Tibial nerve (tissue), 4 donors: ENCODE measurements around the gene FNDC1. TPM values are rescaled to one million over a fixed set of nuclear protein-coding genes. Genes with fewer than 3 reads are reported as not detected.

Experiments
- DNase-seq, 2 donors: peaks; one replicate each; pipeline ENCODE4 v3.0.0-alpha.2; 2019; ENCODE audit warnings: low spot score in 2 of 2
- H3K27ac ChIP-seq, 4 donors: fragments of 200-600 bp; sonication (generic) in 3 of 4; one replicate each; pipeline ENCODE4 v1.5.1; 2017 to 2019; ENCODE audit warnings: mild to moderate bottlenecking in 1 of 4
- H3K27me3 ChIP-seq, 2 donors: fragments of 200-600 bp; sonication (generic) in 1 of 2; one replicate each; pipeline versions ENCODE4 v1.5.1 to v1.6.0; 2017 to 2019
- H3K36me3 ChIP-seq, 3 donors: fragments of 200-600 bp; sonication (generic); one replicate each; pipeline ENCODE4 v1.5.1; 2018 to 2019
- H3K4me1 ChIP-seq, 4 donors: fragments of 200-600 bp; sonication (generic) in 3 of 4; one replicate each; pipeline ENCODE4 v1.5.1; 2017 to 2019
- H3K4me3 ChIP-seq, 4 donors: fragments of 200-600 bp; sonication (generic) in 3 of 4; one replicate each; pipeline ENCODE4 v1.5.1; 2017 to 2019; ENCODE audit warnings: mild to moderate bottlenecking in 1 of 4, moderate library complexity in 1 of 4
- H3K9me3 ChIP-seq, 4 donors: fragments of 200-600 bp; sonication (generic) in 3 of 4; one replicate each; pipeline ENCODE4 v1.5.1; 2017 to 2019
- CTCF ChIP-seq, 5 experiments: fragments of 200-600 bp in 3 of 5; fragments of 450-650 bp in 2 of 5; sonication (generic) in 3 of 5; IDR thresholded peaks; one replicate each; pipeline ENCODE4 v1.5.1; 2016 to 2019; ENCODE audit warnings: antibody characterized with exemption in 5 of 5, mild to moderate bottlenecking in 3 of 5, moderate library complexity in 2 of 5
- EP300 ChIP-seq, 2 donors: sonication (generic); formaldehyde crosslinking; IDR thresholded peaks; one replicate each; pipeline ENCODE4 v1.6.1; 2017; ENCODE audit warnings: antibody characterized with exemption in 2 of 2, mild to moderate bottlenecking in 1 of 2
- POLR2A ChIP-seq, 2 donors: fragments of 450-650 bp; IDR thresholded peaks; one replicate each; pipeline ENCODE4 v1.6.1; 2017; ENCODE audit warnings: antibody characterized with exemption in 2 of 2, mild to moderate bottlenecking in 2 of 2, moderate library complexity in 2 of 2
- WGBS, 2 donors: methylation state at CpG; one replicate each; pipeline ENCODE4 v1.1.5; 2018; 5-methylcytosine and 5-hydroxymethylcytosine counted together
- total RNA-seq, 4 donors: library from RNA; depleted of rRNA; stranded (reverse); fragments of >200 nt; gene quantifications; one replicate each; pipeline ENCODE4 v1.1.0, GENCODE V29; 2016

Gene FNDC1
- total RNA-seq, 4 donors from 2014 or later = 2.1 to 8.2 (median 5.4) TPM

GRCh38 chr6:159303159-159303558 lies 134.0 kb downstream of the FNDC1 start:
- H3K9me3 ChIP-seq = no peaks in the 10 kb centered on the region
- no peaks in the 10 kb centered on the region for H3K36me3 ChIP-seq
- no peak overlapping the region for H3K4me3 ChIP-seq
- WGBS, 2 donors = 77 to 80% methylated on average over 2 of the region's 2 CpGs
- no peak for DNase-seq
- peaks cover 0 to 29% (median 0%) of the 10 kb centered on the region in 4 donors for H3K4me1 ChIP-seq
- no peak overlapping the region for H3K27ac ChIP-seq
- H3K27me3 ChIP-seq = no peaks in the 10 kb centered on the region
- no peak for TF ChIP-seq POLR2A (IDR thresholded peaks at IDR 0.05)
- no peak for TF ChIP-seq CTCF (IDR thresholded peaks at IDR 0.05)
- TF ChIP-seq EP300 (IDR thresholded peaks at IDR 0.05) = no peak

GRCh38 chr6:159303784-159304183 lies 134.6 kb downstream of the FNDC1 start:
- H3K36me3 ChIP-seq = no peaks in the 10 kb centered on the region
- WGBS, 2 donors = 82 to 91% methylated on average over 6 of the region's 6 CpGs
- DNase-seq = no peak
- TF ChIP-seq EP300 (IDR thresholded peaks at IDR 0.05) (no peak), CTCF (IDR thresholded peaks at IDR 0.05) (no peak), POLR2A (IDR thresholded peaks at IDR 0.05) (no peak)
- H3K4me3 ChIP-seq = no peak overlapping the region
- H3K4me1 ChIP-seq = peaks cover 0 to 29% (median 0%) of the 10 kb centered on the region in 4 donors
- no peaks in the 10 kb centered on the region for H3K9me3 ChIP-seq
- no peak overlapping the region for H3K27ac ChIP-seq
- H3K27me3 ChIP-seq = no peaks in the 10 kb centered on the region

- H3K36me3 ChIP-seq = no peaks in the 10 kb centered on the region
- peaks cover 0 to 29% (median 0%) of the 10 kb centered on the region in 4 donors for H3K4me1 ChIP-seq
- H3K27me3 ChIP-seq = no peaks in the 10 kb centered on the region
- H3K4me3 ChIP-seq = no peak overlapping the region
- WGBS, 2 donors = 91 to 97% methylated on average over 1 of the region's 1 CpG
- no peak for TF ChIP-seq POLR2A (IDR thresholded peaks at IDR 0.05)
- TF ChIP-seq CTCF (IDR thresholded peaks at IDR 0.05) = no peak
- no peak for TF ChIP-seq EP300 (IDR thresholded peaks at IDR 0.05)
- H3K27ac ChIP-seq = no peak overlapping the region
- DNase-seq = no peak
- no peaks in the 10 kb centered on the region for H3K9me3 ChIP-seq
Measured at GRCh38 chr6:159304641-159305040, 135.4 kb downstream of the FNDC1 start.

GRCh38 chr6:159305159-159305558 lies 136.0 kb downstream of the FNDC1 start:
- WGBS, 2 donors = 39 to 44% methylated on average over 5 of the region's 5 CpGs
- Histone ChIP-seq H3K27ac (no peak overlapping the region), H3K36me3 (no peaks in the 10 kb centered on the region), H3K4me1 (peaks cover 0 to 29% (median 0%) of the 10 kb centered on the region in 4 donors), H3K27me3 (no peaks in the 10 kb centered on the region), H3K9me3 (no peaks in the 10 kb centered on the region), H3K4me3 (no peak overlapping the region)
- DNase-seq = no peak
- TF ChIP-seq CTCF (IDR thresholded peaks at IDR 0.05) (no peak), EP300 (IDR thresholded peaks at IDR 0.05) (no peak), POLR2A (IDR thresholded peaks at IDR 0.05) (no peak)

- peak in 1 of 2 donors; percentile 38 for TF ChIP-seq EP300 (IDR thresholded peaks at IDR 0.05)
- no peak for TF ChIP-seq CTCF (IDR thresholded peaks at IDR 0.05)
- DNase-seq = peak; percentile 43 to 49
- 35 to 48% methylated on average over 3 of the region's 3 CpGs for WGBS, 2 donors
- no peak overlapping the region for H3K27ac ChIP-seq
- no peak overlapping the region for H3K4me3 ChIP-seq
- no peaks in the 10 kb centered on the region for H3K9me3 ChIP-seq
- H3K36me3 ChIP-seq = no peaks in the 10 kb centered on the region
- H3K27me3 ChIP-seq = no peaks in the 10 kb centered on the region
- H3K4me1 ChIP-seq = peaks cover 0 to 29% (median 0%) of the 10 kb centered on the region in 4 donors
Measured at GRCh38 chr6:159305804-159306537, 136.8 kb downstream of the FNDC1 start.
